HepG2 (cell line): ENCODE results near the gene MCM8. TPM values are rescaled to one million over a fixed set of nuclear protein-coding genes. Genes with fewer than 3 reads are reported as not detected.

Experiments
- ATAC-seq: fragments of 200-7000 bp; cut with Tn5 transposase; 3 replicates; pipeline ENCODE4 v1.9.1; 2020; ENCODE audit warnings: mild to moderate bottlenecking, moderate library complexity
- BruUV-seq: library from RNA; stranded (reverse); fragments of 400-500 nt; replicated peaks from 2 replicates; lab custom pipeline; 2021; lab: Mats Ljungman, UMichigan
- CTCF ChIA-PET: fragments of 300-600 bp; formaldehyde crosslinking; extraction: SDS; loops from one replicate; lab custom pipeline; 2021; ENCODE audit warnings: low total read pairs, inconsistent platforms, low intra/inter-chr PET ratio; lab: Yijun Ruan, JAX
- POLR2A ChIA-PET: fragments of 350-600 bp; sonication (Branson Sonifier 250); formaldehyde crosslinking; loops from one replicate; lab custom pipeline; 2020; ENCODE audit warnings: antibody characterized with exemption, inconsistent platforms; lab: Yijun Ruan, JAX
- DNase-seq: peaks from one replicate; pipeline ENCODE4 v3.0.0-alpha.2; 2015; ENCODE audit warnings: low spot score
- FAIRE-seq: peaks from 3 replicates; lab custom pipeline; 2011; peaks lifted over from hg19 to GRCh38; lab: Jason Lieb, UNC
- H2AFZ ChIP-seq: one replicate; pipeline ENCODE4 v1.6.1; 2011; ENCODE audit warnings: low read length, inconsistent platforms
- H3K27ac ChIP-seq: fragments of 300-600 bp; 3 replicates; pipeline ENCODE4 v1.8.0; 2011; ENCODE audit warnings: mixed run types, mild to moderate bottlenecking, mixed read lengths, low read length, inconsistent platforms; ENCODE audit not compliant: insufficient read depth; ENCODE audit errors: extremely low read length
- H3K27me3 ChIP-seq, 2 experiments: fragments of 200-600 bp in 1 of 2; 2 replicates in 1 of 2; 3 replicates in 1 of 2; pipeline versions ENCODE4 v1.6.0 to v1.8.0; 2011; ENCODE audit warnings: low read length in 2 of 2, mild to moderate bottlenecking in 2 of 2, moderate library complexity in 2 of 2, inconsistent platforms in 1 of 2; ENCODE audit not compliant: insufficient read depth in 2 of 2, control insufficient read depth in 1 of 2
- H3K36me3 ChIP-seq, 2 experiments: fragments of 200-600 bp in 1 of 2; replicated peaks in 1 of 2; 2 replicates in 1 of 2; 3 replicates in 1 of 2; pipeline versions ENCODE4 v1.5.1 to v1.8.0; 2011; ENCODE audit warnings: low read length in 2 of 2, inconsistent platforms in 1 of 2; ENCODE audit not compliant: insufficient read depth in 2 of 2, control insufficient read depth in 1 of 2
- H3K4me1 ChIP-seq: 2 replicates; pipeline ENCODE4 v1.5.1; 2012; ENCODE audit warnings: low read length, inconsistent platforms; ENCODE audit not compliant: insufficient read depth
- H3K4me2 ChIP-seq: 2 replicates; pipeline ENCODE4 v1.6.0; 2011; ENCODE audit warnings: low read depth, low read length, inconsistent platforms
- H3K4me3 ChIP-seq, 3 experiments: fragments of 200-600 bp in 1 of 3; sonication (generic), shearing (Covaris generic) in 1 of 3; replicated peaks in 1 of 3; 2 replicates each; pipeline ENCODE4 v1.5.1; 2011 to 2016; ENCODE audit warnings: low read length in 3 of 3, inconsistent platforms in 2 of 3, low read depth in 2 of 3, mild to moderate bottlenecking in 2 of 3, control low read depth in 1 of 3, mixed read lengths in 1 of 3; ENCODE audit not compliant: insufficient read depth in 1 of 3
- H3K79me2 ChIP-seq: one replicate; pipeline ENCODE4 v1.6.1; 2011; ENCODE audit warnings: low read length, inconsistent platforms; ENCODE audit not compliant: insufficient read depth
- H3K9ac ChIP-seq: 2 replicates; pipeline ENCODE4 v1.6.0; 2011; ENCODE audit warnings: mild to moderate bottlenecking, low read depth, low read length, inconsistent platforms; ENCODE audit not compliant: insufficient read depth
- H3K9me3 ChIP-seq: 2 replicates; pipeline ENCODE4 v1.5.1; 2012; ENCODE audit warnings: mild to moderate bottlenecking, low read length
- H4K20me1 ChIP-seq: 2 replicates; pipeline ENCODE4 v1.6.0; 2011; ENCODE audit warnings: inconsistent platforms, mild to moderate bottlenecking, low read length, moderate library complexity; ENCODE audit not compliant: insufficient read depth
- AHR ChIP-seq: IDR thresholded peaks from 2 replicates; pipeline ENCODE4 v1.6.1; 2018; ENCODE audit warnings: missing genetic modification reagents, missing compliant biosample characterization
- MAFF ChIP-seq: IDR thresholded peaks from 2 replicates; pipeline ENCODE4 v1.6.1; 2011; ENCODE audit warnings: low read depth, low read length, improper control_type of control experiment
- MAFK ChIP-seq, 2 experiments: IDR thresholded peaks in 1 of 2; conservative IDR thresholded peaks in 1 of 2; 2 replicates each; pipeline ENCODE4 v1.6.1; 2011; ENCODE audit warnings: improper control_type of control experiment in 2 of 2, low read length in 2 of 2
- NR3C1 ChIP-seq: sonication (generic); formaldehyde crosslinking; IDR thresholded peaks from 2 replicates; pipeline ENCODE4 v1.4.0; 2020; ENCODE audit warnings: missing genetic modification reagents
- RFX1 ChIP-seq: fragments of 450-650 bp; IDR thresholded peaks from 2 replicates; pipeline ENCODE4 v1.6.1; 2017
- ZNF251 ChIP-seq: sonication (generic); formaldehyde crosslinking; IDR thresholded peaks from 2 replicates; pipeline ENCODE4 v1.9.0; 2021; ENCODE audit warnings: mild to moderate bottlenecking, missing genetic modification reagents
- ZNF737 ChIP-seq: sonication (generic); formaldehyde crosslinking; IDR thresholded peaks from 2 replicates; pipeline ENCODE4 v1.5.0; 2020; ENCODE audit warnings: missing genetic modification reagents, mild to moderate bottlenecking, borderline replicate concordance
- ZNF768 ChIP-seq: sonication (generic); formaldehyde crosslinking; IDR thresholded peaks from 2 replicates; pipeline ENCODE4 v1.4.0; 2020; ENCODE audit warnings: missing genetic modification reagents
- WGBS: methylation state at CpG from one replicate; pipeline ENCODE4 v1.1.6; 2017; ENCODE audit warnings: low lambda C conversion rate; 5-methylcytosine and 5-hydroxymethylcytosine counted together
- in situ Hi-C: cut with HindIII; loops from 2 replicates; pipeline ENCODE4 v1.10.0; 2017; ENCODE audit warnings: low pct_unique_long_range_greater_than_20kb; ENCODE audit not compliant: extremely low pct_ligation_motif_present
- intact Hi-C: fragments of 100-400 bp; cut with micrococcal nuclease; formaldehyde crosslinking; loops from one replicate; pipeline ENCODE4 v1.10.0; 2022; ENCODE audit not compliant: unreplicated experiment
- polyA plus RNA-seq, 8 experiments: library from polyadenylated mRNA; depleted of rRNA in 3 of 8; stranded (reverse) in 7 of 8; unstranded in 1 of 8; fragments of >200 nt; fragmentation: Illumina TruSeq in 4 of 8; extraction: Trizol in 4 of 8; gene quantifications; 2 replicates each; pipeline versions ENCODE4 v1.2.1 to v1.2.3, GENCODE V29; 2011 to 2016; ENCODE audit warnings: low read depth in 4 of 8, missing spikeins in 1 of 8, mixed read lengths in 1 of 8; ENCODE audit not compliant: insufficient read depth in 1 of 8
- total RNA-seq, 5 experiments: library from RNA; depleted of rRNA; stranded (reverse); fragments of >200 nt; fragmentation: Illumina TruSeq; extraction: Trizol; gene quantifications; 2 replicates each; pipeline ENCODE4 v1.2.3, GENCODE V29; 2016; ENCODE audit warnings: low read depth in 1 of 5
- TF ChIP-seq, protein P1 (sequence below): sonication (generic); formaldehyde crosslinking; conservative IDR thresholded peaks from 2 replicates; pipeline ENCODE4 v1.4.0; 2020; ENCODE audit warnings: mild to moderate bottlenecking, missing genetic modification reagents, moderate library complexity
- TF ChIP-seq, protein P2 (sequence below): sonication (generic); formaldehyde crosslinking; IDR thresholded peaks from 2 replicates; pipeline ENCODE4 v1.5.0; 2020; ENCODE audit warnings: missing genetic modification reagents
- TF ChIP-seq, protein P3 (sequence below): sonication (generic); formaldehyde crosslinking; IDR thresholded peaks from 2 replicates; pipeline ENCODE4 v1.4.0; 2020; ENCODE audit warnings: missing genetic modification reagents

The MCM8 gene
- total and polyA plus RNA-seq, 2 of the 13 experiments (the other 11 are each of a cell fraction or from before 2014, with no cell fraction given): 11.5 to 59.3 TPM

DNA sequence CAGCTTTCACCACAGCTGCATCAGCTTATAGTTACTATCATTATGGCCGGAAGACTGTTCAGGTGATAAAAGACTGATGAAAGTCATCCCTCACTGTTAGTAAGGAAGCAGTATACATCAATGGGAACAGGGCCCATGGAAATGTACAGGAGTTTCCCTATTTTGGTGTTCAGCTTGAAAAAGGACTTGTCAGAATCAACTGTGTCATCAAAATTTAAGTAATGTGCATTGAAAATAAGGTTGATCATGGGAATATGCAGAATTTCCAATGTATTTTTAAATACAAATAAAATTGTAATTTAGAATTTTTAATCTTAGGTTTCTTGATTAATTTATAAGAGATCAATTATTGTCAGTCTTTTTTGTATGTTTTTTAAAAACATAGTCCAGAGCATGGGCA, 86.6 kb downstream of the MCM8 start:
- Histone ChIP-seq H3K4me3 (no peak overlapping the region), H3K27ac (no peak overlapping the region), H3K4me2 (no peak overlapping the region), H3K9me3 (no peaks in the 10 kb centered on the region), H3K4me1 (no peaks in the 10 kb centered on the region), H2AFZ (no peak overlapping the region), H3K79me2 (no peaks in the 10 kb centered on the region), H3K27me3 (no peaks in the 10 kb centered on the region), H4K20me1 (peaks cover 9% of the 10 kb centered on the region; the same call in 1 of the 2 replicates), H3K36me3 (peaks cover 42 to 78% of the 10 kb centered on the region in 2 experiments), H3K9ac (no peak overlapping the region)
- FAIRE-seq (no peak), DNase-seq (no peak), ATAC-seq (no peak)
- 92% methylated on average over 1 of the region's 1 CpG for WGBS
- POLR2A ChIA-PET: interaction anchor here (1.4 to 1.5 kb wide), 2 partner anchors 11 to 13 kb away, joined by 3 read pairs; no protein-coding TSS in a partner anchor
- BruUV-seq: no TSS peak
- TF ChIP-seq MAFK (conservative IDR thresholded peaks at IDR 0.05 in 1 of 2, IDR thresholded peaks at IDR 0.05 in 1 of 2; ENCODE audit: low read length in 2 of 2) (peak; percentile 71 to 74), ZNF251 (no peak), MAFF (peak; percentile 61; the same call in 1 of the 2 replicates), AHR (CRISPR knock-in tag) (no peak), ZNF737 (CRISPR knock-in tag) (no peak), NR3C1 (CRISPR knock-in tag) (no peak), ZNF768 (CRISPR knock-in tag) (no peak), RFX1 (no peak)
- intact Hi-C loops: no loop called here
- in situ Hi-C loops: no loop called here
- CTCF ChIA-PET: no interaction called here

DNA sequence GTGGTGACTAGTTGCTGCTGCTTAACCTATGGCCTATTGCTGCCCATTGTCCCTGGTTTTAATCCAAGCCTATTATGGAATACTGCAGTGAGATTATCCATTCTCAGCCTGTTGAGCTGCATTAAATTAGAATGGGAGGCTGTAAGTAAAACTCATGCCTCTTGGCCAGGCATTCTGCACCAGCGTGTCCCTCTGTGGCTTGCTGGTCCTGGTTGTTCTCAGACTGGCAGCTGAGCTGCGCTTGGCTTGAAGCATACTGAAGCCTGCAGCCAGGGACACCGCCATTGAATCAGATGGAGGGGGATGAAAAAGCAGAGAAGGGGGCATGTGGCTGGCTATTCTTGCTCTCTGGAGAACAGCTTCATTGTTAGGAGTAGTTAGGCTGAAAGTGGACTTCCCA, 87.8 kb downstream of the MCM8 start:
- H3K27ac ChIP-seq: no peak overlapping the region
- no peak overlapping the region for H2AFZ ChIP-seq
- H3K4me1 ChIP-seq: no peaks in the 10 kb centered on the region
- FAIRE-seq (no peak), ATAC-seq (no peak), DNase-seq (no peak)
- POLR2A ChIA-PET: interaction anchor here (1.5 kb wide), 1 partner anchor 14 kb away, joined by 3 read pairs; no protein-coding TSS in a partner anchor
- H3K9me3 ChIP-seq: no peaks in the 10 kb centered on the region
- CTCF ChIA-PET: no interaction called here
- no peaks in the 10 kb centered on the region for H3K27me3 ChIP-seq
- H3K36me3 ChIP-seq: peaks cover 41 to 75% of the 10 kb centered on the region in 2 experiments
- H3K4me2 ChIP-seq: no peak overlapping the region
- H3K4me3 ChIP-seq: no peak overlapping the region
- WGBS: 96% methylated on average over 3 of the region's 3 CpGs
- no peak overlapping the region for H3K9ac ChIP-seq
- peaks cover 9% of the 10 kb centered on the region; the same call in 1 of the 2 replicates for H4K20me1 ChIP-seq
- in situ Hi-C loops: no loop called here
- no TSS peak for BruUV-seq
- intact Hi-C loops: no loop called here
- no peaks in the 10 kb centered on the region for H3K79me2 ChIP-seq
- TF ChIP-seq, protein P1, sequence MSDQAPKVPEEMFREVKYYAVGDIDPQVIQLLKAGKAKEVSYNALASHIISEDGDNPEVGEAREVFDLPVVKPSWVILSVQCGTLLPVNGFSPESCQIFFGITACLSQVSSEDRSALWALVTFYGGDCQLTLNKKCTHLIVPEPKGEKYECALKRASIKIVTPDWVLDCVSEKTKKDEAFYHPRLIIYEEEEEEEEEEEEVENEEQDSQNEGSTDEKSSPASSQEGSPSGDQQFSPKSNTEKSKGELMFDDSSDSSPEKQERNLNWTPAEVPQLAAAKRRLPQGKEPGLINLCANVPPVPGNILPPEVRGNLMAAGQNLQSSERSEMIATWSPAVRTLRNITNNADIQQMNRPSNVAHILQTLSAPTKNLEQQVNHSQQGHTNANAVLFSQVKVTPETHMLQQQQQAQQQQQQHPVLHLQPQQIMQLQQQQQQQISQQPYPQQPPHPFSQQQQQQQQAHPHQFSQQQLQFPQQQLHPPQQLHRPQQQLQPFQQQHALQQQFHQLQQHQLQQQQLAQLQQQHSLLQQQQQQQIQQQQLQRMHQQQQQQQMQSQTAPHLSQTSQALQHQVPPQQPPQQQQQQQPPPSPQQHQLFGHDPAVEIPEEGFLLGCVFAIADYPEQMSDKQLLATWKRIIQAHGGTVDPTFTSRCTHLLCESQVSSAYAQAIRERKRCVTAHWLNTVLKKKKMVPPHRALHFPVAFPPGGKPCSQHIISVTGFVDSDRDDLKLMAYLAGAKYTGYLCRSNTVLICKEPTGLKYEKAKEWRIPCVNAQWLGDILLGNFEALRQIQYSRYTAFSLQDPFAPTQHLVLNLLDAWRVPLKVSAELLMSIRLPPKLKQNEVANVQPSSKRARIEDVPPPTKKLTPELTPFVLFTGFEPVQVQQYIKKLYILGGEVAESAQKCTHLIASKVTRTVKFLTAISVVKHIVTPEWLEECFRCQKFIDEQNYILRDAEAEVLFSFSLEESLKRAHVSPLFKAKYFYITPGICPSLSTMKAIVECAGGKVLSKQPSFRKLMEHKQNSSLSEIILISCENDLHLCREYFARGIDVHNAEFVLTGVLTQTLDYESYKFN (CRISPR knock-in tag): no peak
- TF ChIP-seq, protein P2, sequence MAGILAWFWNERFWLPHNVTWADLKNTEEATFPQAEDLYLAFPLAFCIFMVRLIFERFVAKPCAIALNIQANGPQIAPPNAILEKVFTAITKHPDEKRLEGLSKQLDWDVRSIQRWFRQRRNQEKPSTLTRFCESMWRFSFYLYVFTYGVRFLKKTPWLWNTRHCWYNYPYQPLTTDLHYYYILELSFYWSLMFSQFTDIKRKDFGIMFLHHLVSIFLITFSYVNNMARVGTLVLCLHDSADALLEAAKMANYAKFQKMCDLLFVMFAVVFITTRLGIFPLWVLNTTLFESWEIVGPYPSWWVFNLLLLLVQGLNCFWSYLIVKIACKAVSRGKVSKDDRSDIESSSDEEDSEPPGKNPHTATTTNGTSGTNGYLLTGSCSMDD (CRISPR knock-in tag): no peak
- TF ChIP-seq, protein P3, sequence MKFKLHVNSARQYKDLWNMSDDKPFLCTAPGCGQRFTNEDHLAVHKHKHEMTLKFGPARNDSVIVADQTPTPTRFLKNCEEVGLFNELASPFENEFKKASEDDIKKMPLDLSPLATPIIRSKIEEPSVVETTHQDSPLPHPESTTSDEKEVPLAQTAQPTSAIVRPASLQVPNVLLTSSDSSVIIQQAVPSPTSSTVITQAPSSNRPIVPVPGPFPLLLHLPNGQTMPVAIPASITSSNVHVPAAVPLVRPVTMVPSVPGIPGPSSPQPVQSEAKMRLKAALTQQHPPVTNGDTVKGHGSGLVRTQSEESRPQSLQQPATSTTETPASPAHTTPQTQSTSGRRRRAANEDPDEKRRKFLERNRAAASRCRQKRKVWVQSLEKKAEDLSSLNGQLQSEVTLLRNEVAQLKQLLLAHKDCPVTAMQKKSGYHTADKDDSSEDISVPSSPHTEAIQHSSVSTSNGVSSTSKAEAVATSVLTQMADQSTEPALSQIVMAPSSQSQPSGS: no peak
